HEK293T (cell line): ENCODE data around the gene SLAIN2.

Experiments
- CTCF ChIA-PET: fragments of 350-600 bp; formaldehyde crosslinking; extraction: SDS; loops from one replicate; lab custom pipeline; 2021; ENCODE audit warnings: antibody characterized with exemption, inconsistent platforms; lab: Yijun Ruan, JAX
- POLR2A ChIA-PET: fragments of 350-600 bp; formaldehyde crosslinking; extraction: SDS; loops from one replicate; lab custom pipeline; 2020; ENCODE audit warnings: antibody characterized with exemption, inconsistent platforms; lab: Yijun Ruan, JAX
- DNase-seq: peaks from one replicate; pipeline ENCODE4 v3.0.0; 2012; ENCODE audit warnings: mixed read lengths; ENCODE audit errors: extremely low spot score
- ARNT ChIP-seq: fragments of 450-650 bp; IDR thresholded peaks from 2 replicates; pipeline ENCODE4 v1.6.1; 2017; ENCODE audit warnings: mild to moderate bottlenecking
- BHLHE40 ChIP-seq: fragments of 450-650 bp; IDR thresholded peaks from 2 replicates; pipeline ENCODE4 v1.6.1; 2016; ENCODE audit warnings: mild to moderate bottlenecking, moderate library complexity, borderline replicate concordance
- CTBP1 ChIP-seq: fragments of 450-650 bp; IDR thresholded peaks from 2 replicates; pipeline ENCODE4 v1.6.1; 2016; ENCODE audit warnings: borderline replicate concordance
- ELF4 ChIP-seq: fragments of 450-650 bp; IDR thresholded peaks from 2 replicates; pipeline ENCODE4 v1.6.1; 2017; ENCODE audit warnings: antibody characterized with exemption
- FOXA1 ChIP-seq: fragments of 450-650 bp; IDR thresholded peaks from 2 replicates; pipeline ENCODE4 v1.6.1; 2016; ENCODE audit warnings: mild to moderate bottlenecking
- FOXK2 ChIP-seq: fragments of 450-650 bp; IDR thresholded peaks from 2 replicates; pipeline ENCODE4 v1.6.1; 2016; ENCODE audit warnings: mild to moderate bottlenecking
- FOXM1 ChIP-seq: fragments of 450-650 bp; IDR thresholded peaks from 2 replicates; pipeline ENCODE4 v1.6.1; 2017; ENCODE audit warnings: mild to moderate bottlenecking, borderline replicate concordance
- HDGF ChIP-seq: fragments of 450-650 bp; IDR thresholded peaks from 2 replicates; pipeline ENCODE4 v1.6.1; 2017; ENCODE audit warnings: antibody characterized with exemption, borderline replicate concordance
- L3MBTL2 ChIP-seq: fragments of 450-650 bp; conservative IDR thresholded peaks from 2 replicates; pipeline ENCODE4 v1.6.1; 2016; ENCODE audit warnings: mild to moderate bottlenecking
- LEF1 ChIP-seq: fragments of 450-650 bp; IDR thresholded peaks from 2 replicates; pipeline ENCODE4 v1.6.1; 2017; ENCODE audit warnings: mild to moderate bottlenecking, borderline replicate concordance
- NFRKB ChIP-seq: fragments of 450-650 bp; IDR thresholded peaks from 2 replicates; pipeline ENCODE4 v1.6.1; 2016; ENCODE audit warnings: mild to moderate bottlenecking, moderate library complexity
- SP1 ChIP-seq: fragments of 450-650 bp; IDR thresholded peaks from 2 replicates; pipeline ENCODE4 v1.6.1; 2017
- SUZ12 ChIP-seq: fragments of 450-650 bp; IDR thresholded peaks from 2 replicates; pipeline ENCODE4 v1.6.1; 2016; ENCODE audit warnings: mild to moderate bottlenecking
- TARDBP ChIP-seq: fragments of 450-650 bp; IDR thresholded peaks from 2 replicates; pipeline ENCODE4 v1.6.1; 2016
- ZNF384 ChIP-seq: fragments of 450-650 bp; IDR thresholded peaks from 2 replicates; pipeline ENCODE4 v1.6.1; 2016
- TF ChIP-seq, protein P1 (sequence below): fragments of 450-650 bp; IDR thresholded peaks from 2 replicates; pipeline ENCODE4 v1.6.1; 2016

The SLAIN2 gene

DNA sequence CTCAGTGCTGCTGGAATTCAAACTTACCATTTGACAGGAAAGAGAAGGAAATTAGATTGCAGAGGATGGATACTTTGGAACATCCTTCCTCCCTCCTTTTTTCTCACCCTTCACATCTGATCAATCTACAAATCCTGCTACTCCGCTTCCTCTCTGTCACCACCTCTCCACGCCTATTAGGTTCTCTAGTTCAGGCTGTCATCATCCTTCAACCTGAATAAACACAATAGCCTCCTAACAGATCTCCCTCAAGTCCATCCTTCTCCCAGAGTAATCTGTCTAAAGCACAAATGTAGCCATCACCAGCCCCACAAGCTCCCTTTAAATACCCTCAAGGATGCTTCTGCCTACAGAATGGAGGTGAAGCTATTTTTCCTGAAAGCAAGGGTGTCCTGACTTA, 20.0 kb upstream of the SLAIN2 start:
- ChIA-PET POLR2A (no interaction called here), CTCF (no interaction called here)
- TF ChIP-seq FOXK2 (no peak), FOXA1 (no peak), ZNF384 (no peak), NFRKB (no peak), BHLHE40 (no peak), TARDBP (no peak), SP1 (no peak), ELF4 (no peak), LEF1 (no peak), SUZ12 (no peak), CTBP1 (no peak), HDGF (no peak), FOXM1 (no peak), L3MBTL2 (no peak), ARNT (no peak)
- TF ChIP-seq, protein P1, sequence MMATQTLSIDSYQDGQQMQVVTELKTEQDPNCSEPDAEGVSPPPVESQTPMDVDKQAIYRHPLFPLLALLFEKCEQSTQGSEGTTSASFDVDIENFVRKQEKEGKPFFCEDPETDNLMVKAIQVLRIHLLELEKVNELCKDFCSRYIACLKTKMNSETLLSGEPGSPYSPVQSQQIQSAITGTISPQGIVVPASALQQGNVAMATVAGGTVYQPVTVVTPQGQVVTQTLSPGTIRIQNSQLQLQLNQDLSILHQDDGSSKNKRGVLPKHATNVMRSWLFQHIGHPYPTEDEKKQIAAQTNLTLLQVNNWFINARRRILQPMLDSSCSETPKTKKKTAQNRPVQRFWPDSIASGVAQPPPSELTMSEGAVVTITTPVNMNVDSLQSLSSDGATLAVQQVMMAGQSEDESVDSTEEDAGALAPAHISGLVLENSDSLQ: no peak
- no peak for DNase-seq

DNA sequence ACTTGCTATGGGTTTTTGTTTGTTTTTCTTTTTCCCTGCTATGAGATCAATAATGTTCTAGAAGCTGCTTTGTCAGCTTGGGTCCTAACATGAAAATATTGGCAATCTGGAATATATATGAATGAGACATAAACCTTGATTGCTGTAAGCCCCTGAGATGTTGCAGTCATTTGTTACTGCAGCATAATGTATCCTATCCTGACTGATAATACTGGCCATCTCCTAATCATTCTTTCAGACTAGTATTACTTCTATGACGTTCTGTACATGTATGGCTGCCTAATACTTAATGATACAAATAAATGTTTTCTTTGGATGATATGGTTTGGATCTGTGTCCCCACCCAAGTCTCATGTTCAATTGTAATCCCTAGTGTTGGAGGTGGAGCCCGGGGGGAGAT, 19.3 kb upstream of the SLAIN2 start:
- TF ChIP-seq CTBP1: no peak
- TF ChIP-seq SP1: no peak
- no peak for TF ChIP-seq NFRKB
- TF ChIP-seq ZNF384: no peak
- TF ChIP-seq L3MBTL2: no peak
- no peak for TF ChIP-seq TARDBP
- no peak for TF ChIP-seq FOXA1
- no peak for TF ChIP-seq ELF4
- no peak for TF ChIP-seq SUZ12
- TF ChIP-seq BHLHE40: no peak
- no peak for TF ChIP-seq LEF1
- no peak for TF ChIP-seq FOXK2
- TF ChIP-seq HDGF: no peak
- CTCF ChIA-PET: no interaction called here
- DNase-seq: no peak
- POLR2A ChIA-PET: no interaction called here

DNA sequence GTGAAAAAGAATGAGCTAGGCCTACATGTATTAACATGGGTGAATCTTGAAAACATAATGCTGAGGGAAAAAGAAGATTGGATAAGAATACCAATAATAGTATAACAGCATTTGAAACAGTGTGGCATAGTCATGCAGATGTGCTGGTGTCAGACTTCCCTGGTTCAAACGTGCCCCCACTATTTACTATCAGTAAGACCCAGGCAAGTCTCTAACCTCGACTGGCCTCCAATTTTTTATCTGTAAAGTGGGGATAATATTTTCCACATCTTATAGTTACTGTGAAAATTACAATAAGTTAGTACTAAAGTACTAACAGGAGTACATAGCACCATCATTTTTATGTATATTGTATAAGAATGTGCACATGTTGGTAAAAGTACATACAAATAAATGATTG, 17.0 kb upstream of the SLAIN2 start:
- TF ChIP-seq FOXA1 (no peak), HDGF (no peak), SUZ12 (no peak), SP1 (no peak), FOXK2 (no peak), BHLHE40 (no peak), ZNF384 (no peak), NFRKB (no peak), L3MBTL2 (no peak), LEF1 (no peak), ARNT (no peak), CTBP1 (no peak), FOXM1 (no peak), TARDBP (no peak), ELF4 (no peak)
- TF ChIP-seq, protein P1: no peak
- DNase-seq: no peak
- ChIA-PET CTCF (no interaction called here), POLR2A (no interaction called here)

DNA sequence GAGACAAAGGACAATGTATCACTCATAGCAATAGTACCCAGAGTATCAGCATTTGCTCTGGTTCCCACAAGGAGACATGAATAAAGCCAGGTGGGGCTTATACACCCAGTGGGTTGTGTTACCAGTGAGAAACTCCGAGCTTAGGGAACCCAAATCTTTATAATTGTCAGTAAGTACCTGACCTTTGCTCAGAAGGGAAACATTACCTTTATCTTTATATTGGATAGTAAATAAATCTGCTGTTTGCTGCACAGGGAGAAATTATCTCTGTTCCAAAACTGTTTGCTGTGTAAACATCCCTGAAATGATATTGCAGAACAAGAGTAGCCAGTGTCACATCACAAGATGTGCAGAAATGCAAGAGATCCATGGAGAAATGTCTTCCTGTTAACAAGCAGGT, 12.1 kb upstream of the SLAIN2 start:
- TF ChIP-seq ZNF384 (no peak), FOXA1 (no peak), LEF1 (no peak), HDGF (no peak), CTBP1 (no peak), SP1 (no peak), BHLHE40 (no peak), SUZ12 (no peak), ARNT (no peak), L3MBTL2 (no peak), ELF4 (no peak)
- TF ChIP-seq, protein P1: no peak
- CTCF ChIA-PET: no interaction called here
- no peak for DNase-seq

DNA sequence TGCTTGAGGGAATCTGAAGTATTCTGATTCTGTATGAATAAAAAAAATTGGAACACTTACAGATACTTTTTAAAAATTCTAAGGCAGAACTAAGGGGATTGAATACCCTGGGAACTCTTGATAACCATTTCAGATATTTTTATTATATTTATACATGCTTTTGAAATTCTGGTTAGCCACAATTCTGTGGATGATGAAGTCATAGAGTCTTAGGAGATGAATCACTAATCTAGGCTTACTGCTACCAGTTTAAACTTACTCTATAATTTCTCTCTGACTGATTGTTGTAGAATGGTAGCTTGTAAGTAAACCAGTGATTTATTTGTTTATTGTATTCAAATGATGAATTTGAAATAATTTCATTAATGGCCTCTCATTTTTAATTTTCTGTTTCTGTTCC, 11.4 kb upstream of the SLAIN2 start:
- ChIA-PET POLR2A (no interaction called here), CTCF (no interaction called here)
- no peak for DNase-seq
- TF ChIP-seq NFRKB: no peak
- TF ChIP-seq, protein P1: no peak
- no peak for TF ChIP-seq CTBP1
- no peak for TF ChIP-seq SP1
- TF ChIP-seq BHLHE40: no peak
- TF ChIP-seq ZNF384: no peak

More for the DNA sequence above, 12.1 kb upstream of the SLAIN2 start:
- POLR2A ChIA-PET: no interaction called here

DNA sequence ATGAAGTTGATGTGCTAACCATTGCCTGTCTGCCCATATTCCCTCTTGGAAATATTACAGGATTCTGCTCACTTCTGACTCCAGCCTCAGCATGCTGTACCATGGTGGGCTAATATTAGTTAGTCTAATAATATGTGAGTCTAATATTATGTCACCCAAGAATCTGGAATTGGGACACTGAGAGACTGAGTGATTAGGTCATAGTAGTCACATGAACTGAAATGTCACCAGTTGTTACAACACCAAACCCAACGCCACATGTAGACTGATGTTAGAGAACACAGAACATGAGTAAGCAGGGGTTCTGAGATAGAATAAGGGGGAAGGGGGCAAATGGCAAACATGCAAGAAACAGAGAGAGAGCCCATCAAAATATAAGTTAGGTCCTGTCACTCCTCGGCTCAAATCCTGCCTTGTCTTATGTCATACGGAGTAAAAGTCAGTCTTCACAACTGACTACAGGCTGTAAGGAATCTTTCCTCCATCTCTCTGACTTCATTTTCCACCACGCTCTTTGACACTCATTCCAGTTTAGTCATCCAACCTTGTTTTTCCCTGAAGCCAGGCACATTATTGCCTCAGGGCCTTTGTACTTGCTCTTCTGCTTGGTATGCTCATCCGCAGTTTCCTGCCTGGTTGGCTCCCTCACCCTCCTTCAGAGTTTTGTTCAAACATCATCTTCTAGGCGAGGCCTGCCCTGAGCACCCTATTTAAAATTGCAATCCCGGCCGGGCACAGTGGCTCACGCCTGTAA, 9.6 kb upstream of the SLAIN2 start:
- POLR2A ChIA-PET: no interaction called here
- DNase-seq: no peak
- CTCF ChIA-PET: no interaction called here
- TF ChIP-seq ARNT (no peak), HDGF (no peak), FOXK2 (no peak), SUZ12 (no peak), NFRKB (no peak), SP1 (no peak), BHLHE40 (no peak), CTBP1 (no peak), ELF4 (no peak)
